Right lobe of liver (tissue), 6 donors: ENCODE results near the gene CHMP1B. TPM values are rescaled to one million over a fixed set of nuclear protein-coding genes. Genes with fewer than 3 reads are reported as not detected.
"Not testable (repeated sequence)": the region's sequence is repeated elsewhere in the genome, so short reads cannot be mapped to it uniquely, and the experiment has no call there.

Source experiments
- ATAC-seq, 4 donors: fragments of 200-7000 bp; cut with Tn5 transposase; one replicate each; pipeline ENCODE4 v1.9.1; 2020; ENCODE audit warnings: mild to moderate bottlenecking in 4 of 4, moderate library complexity in 4 of 4
- DNase-seq, 3 donors: peaks; one replicate each; pipeline ENCODE4 v3.0.0-alpha.2; 2020
- H3K27ac ChIP-seq, 3 donors: fragments of 200-600 bp; one replicate each; pipeline ENCODE4 v1.8.0; 2022
- H3K27me3 ChIP-seq, 2 donors: fragments of 200-600 bp; one replicate each; pipeline ENCODE4 v1.8.0; 2022
- H3K36me3 ChIP-seq, 4 donors: fragments of 200-600 bp; sonication (generic) in 1 of 4; one replicate each; pipeline versions ENCODE4 v1.5.1 to v1.8.0; 2017 to 2022; ENCODE audit warnings: control low read depth in 1 of 4
- H3K4me1 ChIP-seq, 4 donors: fragments of 200-600 bp; sonication (generic) in 1 of 4; one replicate each; pipeline versions ENCODE4 v1.5.1 to v1.8.0; 2017 to 2022; ENCODE audit warnings: control low read depth in 1 of 4
- H3K4me3 ChIP-seq, 3 donors: fragments of 200-600 bp; one replicate each; pipeline ENCODE4 v1.8.0; 2022
- H3K9me3 ChIP-seq, 4 donors: fragments of 200-600 bp; sonication (generic) in 1 of 4; one replicate each; pipeline versions ENCODE4 v1.5.1 to v1.8.0; 2017 to 2022; ENCODE audit warnings: control low read depth in 1 of 4
- POLR2A ChIP-seq: fragments of 450-650 bp; IDR thresholded peaks from one replicate; pipeline ENCODE4 v1.6.1; 2017; ENCODE audit warnings: antibody characterized with exemption, mild to moderate bottlenecking
- WGBS: methylation state at CpG from one replicate; pipeline ENCODE4 v1.1.6; 2018; ENCODE audit warnings: low coverage, low lambda C conversion rate; ENCODE audit not compliant: insufficient coverage; ENCODE audit errors: missing lambda C conversion rate; 5-methylcytosine and 5-hydroxymethylcytosine counted together
- intact Hi-C, 2 donors: fragments of 100-400 bp; cut with DNase I; formaldehyde crosslinking; loops; one replicate each; pipeline versions ENCODE4 v1.11.2 to v1.14.1; 2022
- total RNA-seq, 6 experiments: library from RNA; depleted of rRNA in 2 of 6; stranded (reverse); fragments of >200 nt in 2 of 6; fragmentation: NEBNext Ultra II Directional in 3 of 6; extraction: Animal tissue kit (Norgen Biotek cat#: 25700) in 3 of 6; gene quantifications; one replicate each; pipeline versions ENCODE4 v1.1.0 to v1.2.4, GENCODE V29; 2016 to 2023
- TF ChIP-seq, protein P1 (sequence below), 4 donors: fragments of 200-600 bp in 3 of 4; fragments of 450-650 bp in 1 of 4; IDR thresholded peaks; one replicate each; pipeline versions ENCODE4 v1.5.1 to v1.8.0; 2016 to 2022; ENCODE audit warnings: antibody characterized with exemption in 4 of 4, mild to moderate bottlenecking in 2 of 4
- donor health status: DM: no; HTN: yes; CAD: no.
- donor health status: DM: no; HTN: no; CAD: no.
- donor health status: DM: no; HTN: no; CAD: no.
- donor health status: DM: no; HTN: yes; CAD: no.
- donor health status: DM: no; HTN: yes; CAD: no.

CHMP1B gene
- total RNA-seq, 6 experiments from 2014 or later: 13.5 to 22.4 (median 18.2) TPM

DNA sequence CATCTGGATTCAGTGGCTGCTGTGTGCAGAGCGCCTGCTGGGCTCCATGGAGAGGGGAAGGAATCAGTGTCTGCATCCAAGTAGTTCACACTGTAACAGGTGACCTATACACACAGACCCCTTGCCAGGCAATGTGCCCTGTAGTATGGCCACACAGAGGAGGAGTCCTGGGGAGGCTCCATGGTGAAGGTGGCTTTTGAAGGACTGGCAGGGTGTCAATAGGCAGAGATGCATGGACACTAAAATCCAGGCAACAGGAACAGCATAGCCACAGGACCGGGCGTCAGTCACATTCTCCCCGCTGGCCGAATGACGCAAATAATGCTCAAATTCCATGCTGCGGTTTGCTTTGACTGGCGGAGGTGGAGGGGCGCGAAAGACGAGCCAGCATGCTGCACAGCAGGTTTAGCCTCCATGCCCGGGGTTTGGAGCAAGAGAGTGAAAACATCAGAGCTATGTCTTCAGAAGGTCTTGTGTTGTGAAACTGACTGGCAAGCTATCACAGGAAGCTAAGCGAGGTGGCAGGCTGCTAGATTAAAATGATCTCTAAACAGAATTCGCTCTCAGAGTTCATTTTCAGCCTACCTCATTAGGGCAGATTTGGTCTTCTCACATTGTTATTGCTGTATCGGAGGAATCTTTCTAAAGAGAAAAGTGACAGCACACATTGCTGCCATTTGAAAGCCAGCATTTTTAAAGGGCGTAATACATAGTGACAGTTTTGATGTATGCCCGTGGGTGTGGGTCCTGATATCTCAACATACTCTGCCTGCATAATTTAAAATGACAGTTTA, 1.2 kb upstream of the CHMP1B start:
- ATAC-seq (peak; percentile 54 to 70 (median 63)), DNase-seq (peak; percentile 71 to 79 (median 79))
- peak; percentile 66 for TF ChIP-seq POLR2A
- TF ChIP-seq, protein P1, sequence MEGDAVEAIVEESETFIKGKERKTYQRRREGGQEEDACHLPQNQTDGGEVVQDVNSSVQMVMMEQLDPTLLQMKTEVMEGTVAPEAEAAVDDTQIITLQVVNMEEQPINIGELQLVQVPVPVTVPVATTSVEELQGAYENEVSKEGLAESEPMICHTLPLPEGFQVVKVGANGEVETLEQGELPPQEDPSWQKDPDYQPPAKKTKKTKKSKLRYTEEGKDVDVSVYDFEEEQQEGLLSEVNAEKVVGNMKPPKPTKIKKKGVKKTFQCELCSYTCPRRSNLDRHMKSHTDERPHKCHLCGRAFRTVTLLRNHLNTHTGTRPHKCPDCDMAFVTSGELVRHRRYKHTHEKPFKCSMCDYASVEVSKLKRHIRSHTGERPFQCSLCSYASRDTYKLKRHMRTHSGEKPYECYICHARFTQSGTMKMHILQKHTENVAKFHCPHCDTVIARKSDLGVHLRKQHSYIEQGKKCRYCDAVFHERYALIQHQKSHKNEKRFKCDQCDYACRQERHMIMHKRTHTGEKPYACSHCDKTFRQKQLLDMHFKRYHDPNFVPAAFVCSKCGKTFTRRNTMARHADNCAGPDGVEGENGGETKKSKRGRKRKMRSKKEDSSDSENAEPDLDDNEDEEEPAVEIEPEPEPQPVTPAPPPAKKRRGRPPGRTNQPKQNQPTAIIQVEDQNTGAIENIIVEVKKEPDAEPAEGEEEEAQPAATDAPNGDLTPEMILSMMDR (IDR thresholded peaks at IDR 0.05): no peak
- 19% methylated on average over 17 of the region's 17 CpGs for WGBS
- Histone ChIP-seq H3K4me3 (peak overlapping the region; percentile 81 to 93 (median 88)), H3K27ac (peak overlapping the region; percentile 84 to 94 (median 91)), H3K27me3 (no peaks in the 10 kb centered on the region), H3K36me3 (no peaks in the 10 kb centered on the region), H3K9me3 (no peaks in the 10 kb centered on the region), H3K4me1 (peaks cover 0 to 17% (median 8%) of the 10 kb centered on the region in 4 donors)
- intact Hi-C loops: no loop called here

GRCh38 chr18:11850821-11851145, 430 bp upstream of the CHMP1B start:
- 0% methylated on average over 10 of the region's 10 CpGs for WGBS
- TF ChIP-seq POLR2A: no peak
- TF ChIP-seq, protein P1 (IDR thresholded peaks at IDR 0.05): no peak
- Histone ChIP-seq H3K4me1 (peaks cover 0 to 18% (median 8%) of the 10 kb centered on the region in 4 donors), H3K4me3 (peak overlapping the region; percentile 81 to 93 (median 88)), H3K9me3 (no peaks in the 10 kb centered on the region), H3K27ac (peak overlapping the region; percentile 84 to 94 (median 91)), H3K36me3 (no peaks in the 10 kb centered on the region), H3K27me3 (no peaks in the 10 kb centered on the region)
- DNase-seq: no peak
- intact Hi-C loops: no loop called here
- ATAC-seq: peak; percentile 44 to 58 (median 54)

DNA sequence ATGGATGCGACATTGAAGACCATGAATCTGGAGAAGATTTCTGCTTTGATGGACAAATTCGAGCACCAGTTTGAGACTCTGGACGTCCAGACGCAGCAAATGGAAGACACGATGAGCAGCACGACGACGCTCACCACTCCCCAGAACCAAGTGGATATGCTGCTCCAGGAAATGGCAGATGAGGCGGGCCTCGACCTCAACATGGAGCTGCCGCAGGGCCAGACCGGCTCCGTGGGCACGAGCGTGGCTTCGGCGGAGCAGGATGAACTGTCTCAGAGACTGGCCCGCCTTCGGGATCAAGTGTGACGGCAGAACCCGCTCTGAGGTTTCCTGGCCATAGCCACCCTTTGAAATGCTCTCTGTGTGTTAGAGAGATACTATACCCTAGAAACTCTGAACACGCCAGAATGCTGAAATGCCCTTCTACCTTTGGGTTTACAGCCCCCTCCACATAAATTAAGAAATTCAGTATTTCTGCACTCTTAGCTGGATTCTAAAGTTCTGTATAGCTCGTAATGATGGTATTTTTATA, 659 bp downstream of the CHMP1B start:
- WGBS: 0% methylated on average over 3 of the region's 23 CpGs
- Histone ChIP-seq H3K9me3 (no peaks in the 10 kb centered on the region), H3K4me1 (peaks cover 0 to 27% (median 8%) of the 10 kb centered on the region in 4 donors), H3K27ac (peak overlapping the region; percentile 84 to 94 (median 91)), H3K4me3 (peak overlapping the region; percentile 81 to 93 (median 88)), H3K27me3 (no peaks in the 10 kb centered on the region), H3K36me3 (no peaks in the 10 kb centered on the region)
- peak; percentile 38 to 43 (median 40) for ATAC-seq
- TF ChIP-seq POLR2A: no peak
- TF ChIP-seq, protein P1 (IDR thresholded peaks at IDR 0.05): no peak
- DNase-seq: peak; percentile 54 to 70 (median 58)
- intact Hi-C loops: no loop called here

GRCh38 chr18:11854554-11854953, 3.3 kb downstream of the CHMP1B start:
- H3K4me1 ChIP-seq: peaks cover 0 to 31% (median 8%) of the 10 kb centered on the region in 4 donors
- WGBS: 71% methylated on average over 4 of the region's 6 CpGs
- H3K4me3 ChIP-seq, H3K9me3 ChIP-seq, intact Hi-C loops, H3K27me3 ChIP-seq, ATAC-seq, H3K27ac ChIP-seq, DNase-seq, H3K36me3 ChIP-seq: not testable (repeated sequence)
